ENCODE measurements around the gene RAB17.
A peak's percentile ranks its signal among the peaks of the same experiment; 100 is the strongest.

DNA sequence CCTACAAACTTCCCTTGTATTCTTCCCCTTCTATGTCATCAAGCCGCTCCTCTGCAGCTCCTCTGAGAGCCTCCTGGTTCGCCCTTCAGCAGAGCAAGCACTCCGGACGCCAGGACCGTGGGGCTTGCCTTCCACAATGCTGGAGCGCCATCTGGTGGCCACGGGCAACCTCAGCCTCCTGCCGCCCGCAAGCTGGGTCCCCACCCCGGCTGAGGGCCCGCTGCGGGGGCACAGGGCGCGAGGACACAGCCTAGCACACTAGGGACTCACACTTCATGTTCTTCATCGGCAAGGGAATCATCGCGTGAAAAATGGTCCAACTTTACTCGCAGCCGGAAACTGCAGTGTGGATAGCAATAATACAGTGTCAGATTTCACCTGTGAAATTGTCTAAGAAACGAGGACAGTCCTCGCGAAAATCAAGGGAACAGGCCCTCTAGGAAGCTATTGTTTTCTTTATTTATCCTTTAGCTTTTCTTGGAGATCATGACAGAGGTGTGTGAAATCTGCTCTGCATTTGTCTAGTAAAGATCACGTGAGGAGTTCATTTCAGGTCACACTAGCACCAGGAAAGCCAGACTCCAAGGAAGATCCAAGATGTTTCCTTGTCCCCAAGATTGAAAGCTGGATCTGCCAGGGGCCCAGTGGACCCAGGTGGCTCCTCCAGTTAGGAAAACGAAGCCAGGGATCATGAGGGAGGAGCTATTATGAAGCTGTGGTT, 18.4 kb downstream of the RAB17 start:
- TF ChIP-seq, protein P1, sequence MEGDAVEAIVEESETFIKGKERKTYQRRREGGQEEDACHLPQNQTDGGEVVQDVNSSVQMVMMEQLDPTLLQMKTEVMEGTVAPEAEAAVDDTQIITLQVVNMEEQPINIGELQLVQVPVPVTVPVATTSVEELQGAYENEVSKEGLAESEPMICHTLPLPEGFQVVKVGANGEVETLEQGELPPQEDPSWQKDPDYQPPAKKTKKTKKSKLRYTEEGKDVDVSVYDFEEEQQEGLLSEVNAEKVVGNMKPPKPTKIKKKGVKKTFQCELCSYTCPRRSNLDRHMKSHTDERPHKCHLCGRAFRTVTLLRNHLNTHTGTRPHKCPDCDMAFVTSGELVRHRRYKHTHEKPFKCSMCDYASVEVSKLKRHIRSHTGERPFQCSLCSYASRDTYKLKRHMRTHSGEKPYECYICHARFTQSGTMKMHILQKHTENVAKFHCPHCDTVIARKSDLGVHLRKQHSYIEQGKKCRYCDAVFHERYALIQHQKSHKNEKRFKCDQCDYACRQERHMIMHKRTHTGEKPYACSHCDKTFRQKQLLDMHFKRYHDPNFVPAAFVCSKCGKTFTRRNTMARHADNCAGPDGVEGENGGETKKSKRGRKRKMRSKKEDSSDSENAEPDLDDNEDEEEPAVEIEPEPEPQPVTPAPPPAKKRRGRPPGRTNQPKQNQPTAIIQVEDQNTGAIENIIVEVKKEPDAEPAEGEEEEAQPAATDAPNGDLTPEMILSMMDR (IDR thresholded peaks at IDR 0.05) = peak; percentile 97 to 100 (median 99)
- TF ChIP-seq POLR2A (IDR thresholded peaks at IDR 0.05) = peak in 1 of 2 donors; percentile 20

Data from uterus (tissue), 2 donors.